KMS-11 (cell line): ENCODE data around the gene HEY2.
"Not testable (repeated sequence)": the region's sequence is repeated elsewhere in the genome, so short reads cannot be mapped to it uniquely, and the experiment has no call there.

Experiments
- H2AFZ ChIP-seq: fragments of 200-600 bp; sonication (generic); 2 replicates; pipeline ENCODE4 v1.6.1; 2016; ENCODE audit warnings: antibody characterized with exemption, mixed run types, low read depth
- H3K27ac ChIP-seq: fragments of 200-600 bp; sonication (generic); 2 replicates; pipeline ENCODE4 v1.6.1; 2016; ENCODE audit warnings: mild to moderate bottlenecking, mixed run types
- H3K27me3 ChIP-seq: fragments of 200-600 bp; sonication (generic); 2 replicates; pipeline ENCODE4 v1.6.1; 2017; ENCODE audit warnings: mild to moderate bottlenecking, low read depth, mixed run types, moderate library complexity; ENCODE audit not compliant: insufficient read depth
- H3K36me3 ChIP-seq: fragments of 200-600 bp; sonication (generic); 2 replicates; pipeline ENCODE4 v1.6.1; 2017; ENCODE audit warnings: mild to moderate bottlenecking, mixed run types; ENCODE audit not compliant: insufficient read depth
- H3K4me1 ChIP-seq: fragments of 200-600 bp; sonication (generic); 2 replicates; pipeline ENCODE4 v1.6.1; 2016; ENCODE audit warnings: mild to moderate bottlenecking, low read depth, mixed run types; ENCODE audit not compliant: poor library complexity, severe bottlenecking
- H3K4me2 ChIP-seq: fragments of 200-600 bp; sonication (generic); 2 replicates; pipeline ENCODE4 v1.7.0; 2016; ENCODE audit warnings: mild to moderate bottlenecking, mixed run types
- H3K4me3 ChIP-seq: fragments of 200-600 bp; sonication (generic); IDR thresholded peaks from 2 replicates; pipeline ENCODE4 v1.6.1; 2017; ENCODE audit warnings: low read depth, low read length, mixed read lengths; ENCODE audit not compliant: insufficient read depth
- H3K79me2 ChIP-seq: fragments of 200-600 bp; sonication (generic); 2 replicates; pipeline ENCODE4 v1.6.1; 2016; ENCODE audit warnings: low read depth, mixed run types; ENCODE audit not compliant: insufficient read depth
- H3K9ac ChIP-seq: fragments of 200-600 bp; sonication (generic); 2 replicates; pipeline ENCODE4 v1.6.1; 2016; ENCODE audit warnings: mild to moderate bottlenecking, mixed run types
- H4K20me1 ChIP-seq: fragments of 200-600 bp; sonication (generic); 2 replicates; pipeline ENCODE4 v1.6.1; 2016; ENCODE audit warnings: mild to moderate bottlenecking, mixed run types; ENCODE audit not compliant: insufficient read depth
- CTCF ChIP-seq: fragments of 200-600 bp; sonication (generic); conservative IDR thresholded peaks from 2 replicates; pipeline ENCODE4 v1.6.1; 2017; ENCODE audit warnings: low read depth, mild to moderate bottlenecking, antibody characterized with exemption, low read length, moderate library complexity, mixed read lengths

HEY2 gene

GRCh38 chr6:125765944-125766343 is 16.5 kb downstream of the HEY2 start:
- TF ChIP-seq CTCF, result no peak
- Histone ChIP-seq H4K20me1 (no peaks in the 10 kb centered on the region), H3K4me1 (no peaks in the 10 kb centered on the region), H3K27me3 (no peaks in the 10 kb centered on the region), H3K9ac (no peak overlapping the region), H3K4me2 (no peak overlapping the region), H3K36me3 (no peaks in the 10 kb centered on the region), H3K79me2 (no peaks in the 10 kb centered on the region), H2AFZ (no peak overlapping the region), H3K27ac (no peak overlapping the region), H3K4me3 (no peak overlapping the region)

- Histone ChIP-seq H3K4me2 (no peak overlapping the region), H3K4me3 (no peak overlapping the region), H3K27ac (no peak overlapping the region), H3K79me2 (no peaks in the 10 kb centered on the region), H3K9ac (no peak overlapping the region), H3K27me3 (no peaks in the 10 kb centered on the region), H3K36me3 (no peaks in the 10 kb centered on the region), H4K20me1 (no peaks in the 10 kb centered on the region), H2AFZ (no peak overlapping the region), H3K4me1 (no peaks in the 10 kb centered on the region)
- TF ChIP-seq CTCF, result no peak
Measured at GRCh38 chr6:125766641-125767040, 17.2 kb downstream of the HEY2 start.

GRCh38 chr6:125769147-125769783 is 19.8 kb downstream of the HEY2 start:
- Histone ChIP-seq H3K27ac (no peak overlapping the region), H3K4me1 (peaks cover 6% of the 10 kb centered on the region), H2AFZ (no peak overlapping the region), H4K20me1 (no peaks in the 10 kb centered on the region), H3K36me3 (no peaks in the 10 kb centered on the region), H3K4me2 (no peak overlapping the region), H3K9ac (no peak overlapping the region), H3K4me3 (no peak overlapping the region), H3K79me2 (no peaks in the 10 kb centered on the region), H3K27me3 (no peaks in the 10 kb centered on the region)
- no peak for TF ChIP-seq CTCF

DNA sequence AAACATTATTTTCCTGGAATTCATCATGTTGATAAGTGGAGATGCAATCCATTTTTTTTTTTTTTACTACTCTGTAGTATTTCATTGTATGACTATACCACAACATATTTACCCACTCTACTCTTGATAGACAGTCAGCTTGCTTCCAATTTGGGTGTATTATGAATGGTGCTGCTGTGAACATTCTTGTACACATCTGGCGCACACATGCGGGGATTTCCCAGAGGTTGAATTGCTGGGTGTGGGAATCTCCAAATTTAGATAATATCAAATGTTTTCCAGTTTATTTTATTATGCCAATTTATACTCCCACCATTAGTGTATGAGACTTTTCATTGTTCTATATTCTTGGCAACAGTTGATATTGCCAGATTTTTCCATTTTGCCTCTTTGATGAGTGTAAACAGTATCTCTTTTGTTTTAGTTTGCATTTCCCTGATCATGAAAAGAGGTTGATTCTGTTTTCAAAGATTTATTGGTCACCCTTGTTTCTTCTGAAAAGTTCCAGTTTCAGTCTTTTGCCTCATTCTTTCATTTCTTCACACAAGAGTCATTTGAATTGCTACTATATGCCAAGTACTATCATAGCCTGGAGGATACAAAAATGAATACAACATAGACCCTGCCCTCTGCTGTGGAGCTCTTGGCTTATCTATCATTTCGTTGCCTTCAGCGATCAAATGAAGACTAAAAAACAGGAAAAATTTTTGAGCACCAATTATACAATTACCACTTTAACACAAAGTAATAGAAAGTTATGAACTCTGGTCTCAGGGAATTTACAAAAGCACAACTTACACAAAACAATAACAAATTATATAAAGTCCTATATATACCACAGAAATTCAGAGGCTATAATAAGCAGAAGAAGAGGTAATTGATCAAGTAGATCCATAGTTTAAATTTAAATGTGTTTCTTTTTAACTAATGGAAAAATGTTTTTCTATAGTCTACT is 24.2 kb downstream of the HEY2 start:
- Histone ChIP-seq H2AFZ (no peak overlapping the region), H3K4me2 (no peak overlapping the region), H3K4me3 (no peak overlapping the region), H3K9ac (no peak overlapping the region), H3K79me2 (no peaks in the 10 kb centered on the region), H4K20me1 (no peaks in the 10 kb centered on the region), H3K27ac (no peak overlapping the region), H3K27me3 (no peaks in the 10 kb centered on the region), H3K4me1 (peaks cover 6% of the 10 kb centered on the region), H3K36me3 (no peaks in the 10 kb centered on the region)
- no peak for TF ChIP-seq CTCF

- not testable (repeated sequence) for H3K79me2 ChIP-seq, H3K4me3 ChIP-seq, H3K27me3 ChIP-seq, H3K4me2 ChIP-seq, H4K20me1 ChIP-seq, H2AFZ ChIP-seq, H3K4me1 ChIP-seq, H3K9ac ChIP-seq, H3K36me3 ChIP-seq, H3K27ac ChIP-seq
Measured at GRCh38 chr6:125776107-125776826, 26.8 kb downstream of the HEY2 start.
